SK-N-MC (cell line): ENCODE measurements around the gene TMEM101.

Source experiments
- EZH2 ChIP-seq: fragments of 200-600 bp; sonication (generic); IDR thresholded peaks from one replicate; pipeline ENCODE4 v1.6.1; 2017; ENCODE audit warnings: antibody characterized with exemption
- FOXP2 ChIP-seq: optimal IDR thresholded peaks from 2 replicates; pipeline ENCODE3; 2011; ENCODE audit warnings: mild to moderate bottlenecking, moderate library complexity; ENCODE audit not compliant: insufficient read depth; ENCODE audit errors: extremely low read length, control extremely low read depth
- POLR2AphosphoS5 ChIP-seq: IDR thresholded peaks from 2 replicates; pipeline ENCODE4 v1.6.1; 2012; ENCODE audit warnings: mild to moderate bottlenecking, low read depth, low read length, borderline replicate concordance

- no peak for TF ChIP-seq EZH2
- TF ChIP-seq POLR2AphosphoS5 = no peak
- TF ChIP-seq FOXP2 = no peak
Observed at GRCh38 chr17:44004077-44004760, 10.5 kb downstream of the TMEM101 start, which contains the start of gene NAGS.
